Transverse colon (tissue), 3 donors: ENCODE results near the gene TLX3.

ENCODE experiments used
- EP300 ChIP-seq: sonication (generic); formaldehyde crosslinking; IDR thresholded peaks from one replicate; pipeline ENCODE4 v1.6.1; 2017; ENCODE audit warnings: antibody characterized with exemption, low read depth
- POLR2A ChIP-seq: fragments of 450-650 bp; IDR thresholded peaks from one replicate; pipeline ENCODE4 v1.6.1; 2016; ENCODE audit warnings: antibody characterized with exemption, mild to moderate bottlenecking, moderate library complexity
- TF ChIP-seq, protein P1 (sequence below), 5 experiments: fragments of 200-600 bp in 3 of 5; fragments of 450-650 bp in 2 of 5; sonication (generic) in 3 of 5; IDR thresholded peaks; 1 replicate in 2 of 5; 2 replicates in 3 of 5; pipeline ENCODE4 v1.5.1; 2016 to 2017; ENCODE audit warnings: antibody characterized with exemption in 5 of 5, inconsistent platforms in 3 of 5, mild to moderate bottlenecking in 2 of 5, moderate library complexity in 1 of 5

DNA sequence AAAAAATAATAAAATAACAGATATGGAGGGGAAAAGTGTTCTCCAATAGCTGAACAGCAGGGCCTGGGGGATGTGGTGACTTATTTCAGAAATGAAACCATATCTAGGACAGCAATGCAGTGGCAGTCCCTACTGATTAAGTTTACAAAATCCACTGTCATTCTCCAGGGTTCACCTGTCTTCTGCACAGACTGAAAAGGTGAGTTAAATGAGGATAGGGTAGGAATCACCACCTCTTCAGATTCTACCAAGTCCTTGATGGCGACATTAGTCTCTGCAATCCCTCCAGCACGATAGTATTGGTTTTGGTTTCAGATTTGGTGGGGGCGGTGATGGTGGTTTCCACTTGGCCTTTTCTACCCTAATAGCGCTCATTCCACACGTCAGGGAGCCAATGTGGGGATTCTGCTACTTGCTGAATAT is 46.3 kb downstream of the TLX3 start:
- TF ChIP-seq, protein P1, sequence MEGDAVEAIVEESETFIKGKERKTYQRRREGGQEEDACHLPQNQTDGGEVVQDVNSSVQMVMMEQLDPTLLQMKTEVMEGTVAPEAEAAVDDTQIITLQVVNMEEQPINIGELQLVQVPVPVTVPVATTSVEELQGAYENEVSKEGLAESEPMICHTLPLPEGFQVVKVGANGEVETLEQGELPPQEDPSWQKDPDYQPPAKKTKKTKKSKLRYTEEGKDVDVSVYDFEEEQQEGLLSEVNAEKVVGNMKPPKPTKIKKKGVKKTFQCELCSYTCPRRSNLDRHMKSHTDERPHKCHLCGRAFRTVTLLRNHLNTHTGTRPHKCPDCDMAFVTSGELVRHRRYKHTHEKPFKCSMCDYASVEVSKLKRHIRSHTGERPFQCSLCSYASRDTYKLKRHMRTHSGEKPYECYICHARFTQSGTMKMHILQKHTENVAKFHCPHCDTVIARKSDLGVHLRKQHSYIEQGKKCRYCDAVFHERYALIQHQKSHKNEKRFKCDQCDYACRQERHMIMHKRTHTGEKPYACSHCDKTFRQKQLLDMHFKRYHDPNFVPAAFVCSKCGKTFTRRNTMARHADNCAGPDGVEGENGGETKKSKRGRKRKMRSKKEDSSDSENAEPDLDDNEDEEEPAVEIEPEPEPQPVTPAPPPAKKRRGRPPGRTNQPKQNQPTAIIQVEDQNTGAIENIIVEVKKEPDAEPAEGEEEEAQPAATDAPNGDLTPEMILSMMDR (IDR thresholded peaks at IDR 0.05): no peak
- TF ChIP-seq POLR2A: no peak
- TF ChIP-seq EP300: no peak
